HepG2 (cell line): ENCODE measurements around the gene LRBA.

Experiments
- DPF2 ChIP-seq: sonication (generic); formaldehyde crosslinking; IDR thresholded peaks from 2 replicates; pipeline ENCODE4 v1.4.0; 2020; ENCODE audit warnings: mild to moderate bottlenecking, low read depth, missing genetic modification reagents, borderline replicate concordance
- RAD51 ChIP-seq: fragments of 450-650 bp; IDR thresholded peaks from 2 replicates; pipeline ENCODE4 v1.6.1; 2016; ENCODE audit warnings: borderline replicate concordance

DNA sequence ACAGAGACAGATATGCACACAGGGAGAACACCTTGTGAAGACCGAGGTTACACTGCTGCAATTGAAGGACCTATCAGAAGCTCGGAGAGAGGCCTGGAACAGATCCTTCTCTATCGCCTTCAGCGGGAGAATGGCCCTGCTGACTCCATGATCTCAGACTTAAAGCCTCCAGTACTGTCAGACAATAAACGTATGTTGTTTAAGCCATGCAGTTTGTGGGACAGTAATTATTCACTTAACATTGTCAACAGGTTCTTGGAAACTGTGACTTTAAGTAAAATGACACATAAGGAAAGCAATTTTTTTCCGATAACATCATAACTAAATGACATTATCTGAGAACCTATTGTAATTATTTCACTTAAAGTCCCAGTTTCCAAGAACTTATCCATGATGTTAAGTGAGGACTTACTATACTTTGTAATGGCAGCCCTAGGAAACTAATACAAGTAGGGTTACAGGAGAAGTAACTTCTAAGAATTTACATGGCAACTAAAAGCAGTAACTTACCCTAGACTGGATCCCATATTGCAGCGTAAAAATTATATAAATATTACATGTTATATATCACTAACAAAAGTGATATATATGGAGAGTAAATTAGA, 613.9 kb downstream of the LRBA start:
- TF ChIP-seq RAD51 (no peak), DPF2 (CRISPR knock-in tag) (no peak)
